Transverse colon (tissue), 3 donors: ENCODE data around the gene TRMT44.

Experiments
- EP300 ChIP-seq: sonication (generic); formaldehyde crosslinking; IDR thresholded peaks from one replicate; pipeline ENCODE4 v1.6.1; 2017; ENCODE audit warnings: antibody characterized with exemption, low read depth
- POLR2A ChIP-seq: fragments of 450-650 bp; IDR thresholded peaks from one replicate; pipeline ENCODE4 v1.6.1; 2016; ENCODE audit warnings: antibody characterized with exemption, mild to moderate bottlenecking, moderate library complexity
- TF ChIP-seq, protein P1 (sequence below), 5 experiments: fragments of 200-600 bp in 3 of 5; fragments of 450-650 bp in 2 of 5; sonication (generic) in 3 of 5; IDR thresholded peaks; 1 replicate in 2 of 5; 2 replicates in 3 of 5; pipeline ENCODE4 v1.5.1; 2016 to 2017; ENCODE audit warnings: antibody characterized with exemption in 5 of 5, inconsistent platforms in 3 of 5, mild to moderate bottlenecking in 2 of 5, moderate library complexity in 1 of 5

DNA sequence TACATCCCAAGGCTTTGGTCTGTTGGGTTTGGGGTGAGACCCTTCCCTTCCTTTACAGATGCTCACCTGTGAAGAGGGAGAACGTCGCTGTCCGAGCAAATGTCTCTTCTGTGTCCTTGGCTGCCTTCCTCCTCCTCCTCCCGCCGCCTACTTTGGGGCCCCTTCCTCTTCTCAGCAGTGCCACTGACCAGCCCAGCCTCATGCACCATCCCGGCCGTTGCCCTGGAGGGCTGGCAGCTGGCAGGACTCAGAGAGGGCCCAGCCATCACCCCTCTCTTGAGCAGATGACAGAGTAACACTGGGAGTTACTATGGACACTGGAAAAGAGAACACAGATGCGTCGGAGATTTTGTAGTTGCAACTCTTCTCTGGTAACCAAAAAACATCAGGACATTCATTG is 68.2 kb downstream of the TRMT44 start:
- TF ChIP-seq POLR2A, result no peak
- TF ChIP-seq, protein P1, sequence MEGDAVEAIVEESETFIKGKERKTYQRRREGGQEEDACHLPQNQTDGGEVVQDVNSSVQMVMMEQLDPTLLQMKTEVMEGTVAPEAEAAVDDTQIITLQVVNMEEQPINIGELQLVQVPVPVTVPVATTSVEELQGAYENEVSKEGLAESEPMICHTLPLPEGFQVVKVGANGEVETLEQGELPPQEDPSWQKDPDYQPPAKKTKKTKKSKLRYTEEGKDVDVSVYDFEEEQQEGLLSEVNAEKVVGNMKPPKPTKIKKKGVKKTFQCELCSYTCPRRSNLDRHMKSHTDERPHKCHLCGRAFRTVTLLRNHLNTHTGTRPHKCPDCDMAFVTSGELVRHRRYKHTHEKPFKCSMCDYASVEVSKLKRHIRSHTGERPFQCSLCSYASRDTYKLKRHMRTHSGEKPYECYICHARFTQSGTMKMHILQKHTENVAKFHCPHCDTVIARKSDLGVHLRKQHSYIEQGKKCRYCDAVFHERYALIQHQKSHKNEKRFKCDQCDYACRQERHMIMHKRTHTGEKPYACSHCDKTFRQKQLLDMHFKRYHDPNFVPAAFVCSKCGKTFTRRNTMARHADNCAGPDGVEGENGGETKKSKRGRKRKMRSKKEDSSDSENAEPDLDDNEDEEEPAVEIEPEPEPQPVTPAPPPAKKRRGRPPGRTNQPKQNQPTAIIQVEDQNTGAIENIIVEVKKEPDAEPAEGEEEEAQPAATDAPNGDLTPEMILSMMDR (IDR thresholded peaks at IDR 0.05), result no peak
- no peak for TF ChIP-seq EP300
